GM12875 (cell line): Measurements from ENCODE around the gene CLTB.
A peak's percentile ranks its signal among the peaks of the same experiment; 100 is the strongest.

ENCODE experiments used
- H3K4me3 ChIP-seq: one replicate; pipeline ENCODE4 v1.5.1; 2011; ENCODE audit warnings: low read depth, low read length, control low read depth
- TF ChIP-seq, protein P1 (sequence below): IDR thresholded peaks from 2 replicates; pipeline ENCODE4 v1.5.1; 2011; ENCODE audit warnings: low read depth, mild to moderate bottlenecking, control low read depth, inconsistent platforms, low read length, moderate library complexity, borderline replicate concordance; ENCODE audit not compliant: insufficient read depth

The CLTB gene

DNA sequence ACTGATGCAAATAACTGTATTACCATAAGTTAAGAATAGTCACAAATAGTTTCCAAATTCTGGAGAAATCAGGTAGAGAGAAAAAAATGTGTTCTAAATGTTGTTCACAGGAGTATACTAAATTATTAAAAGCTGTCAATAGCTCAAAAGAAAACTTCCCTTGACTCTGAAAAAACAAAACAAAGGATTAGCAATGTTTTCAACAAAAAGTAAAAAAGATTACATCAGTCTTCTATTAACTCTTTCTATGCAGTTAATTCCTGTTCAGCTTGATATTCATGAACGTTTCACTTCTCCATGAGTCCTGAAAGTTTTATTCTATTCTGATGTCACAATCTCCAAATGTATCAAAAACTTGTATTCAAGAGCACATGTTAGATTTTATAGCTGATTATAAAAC, 9.5 kb upstream of the CLTB start:
- TF ChIP-seq, protein P1, sequence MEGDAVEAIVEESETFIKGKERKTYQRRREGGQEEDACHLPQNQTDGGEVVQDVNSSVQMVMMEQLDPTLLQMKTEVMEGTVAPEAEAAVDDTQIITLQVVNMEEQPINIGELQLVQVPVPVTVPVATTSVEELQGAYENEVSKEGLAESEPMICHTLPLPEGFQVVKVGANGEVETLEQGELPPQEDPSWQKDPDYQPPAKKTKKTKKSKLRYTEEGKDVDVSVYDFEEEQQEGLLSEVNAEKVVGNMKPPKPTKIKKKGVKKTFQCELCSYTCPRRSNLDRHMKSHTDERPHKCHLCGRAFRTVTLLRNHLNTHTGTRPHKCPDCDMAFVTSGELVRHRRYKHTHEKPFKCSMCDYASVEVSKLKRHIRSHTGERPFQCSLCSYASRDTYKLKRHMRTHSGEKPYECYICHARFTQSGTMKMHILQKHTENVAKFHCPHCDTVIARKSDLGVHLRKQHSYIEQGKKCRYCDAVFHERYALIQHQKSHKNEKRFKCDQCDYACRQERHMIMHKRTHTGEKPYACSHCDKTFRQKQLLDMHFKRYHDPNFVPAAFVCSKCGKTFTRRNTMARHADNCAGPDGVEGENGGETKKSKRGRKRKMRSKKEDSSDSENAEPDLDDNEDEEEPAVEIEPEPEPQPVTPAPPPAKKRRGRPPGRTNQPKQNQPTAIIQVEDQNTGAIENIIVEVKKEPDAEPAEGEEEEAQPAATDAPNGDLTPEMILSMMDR = no peak
- no peak overlapping the region for H3K4me3 ChIP-seq

DNA sequence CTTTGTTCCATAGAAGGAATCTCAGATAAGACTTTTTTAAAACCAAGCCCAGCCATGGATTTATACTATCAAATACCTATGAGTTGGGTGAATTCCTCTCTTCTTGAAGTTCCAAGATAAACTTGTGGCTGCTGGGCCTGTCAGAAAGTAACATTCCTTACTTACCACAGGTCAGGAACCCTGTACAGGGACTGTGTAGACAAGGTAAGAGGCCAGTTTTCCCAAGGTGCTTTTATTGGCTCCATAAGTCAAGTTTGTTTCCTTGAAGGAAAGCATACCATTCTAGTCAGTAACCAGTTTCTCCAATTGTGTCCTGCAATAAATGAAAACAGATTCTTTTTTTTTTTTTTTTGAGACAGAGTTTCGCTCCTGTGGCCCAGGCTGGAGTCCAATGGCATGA, 8.8 kb upstream of the CLTB start:
- TF ChIP-seq, protein P1 = no peak
- no peak overlapping the region for H3K4me3 ChIP-seq

DNA sequence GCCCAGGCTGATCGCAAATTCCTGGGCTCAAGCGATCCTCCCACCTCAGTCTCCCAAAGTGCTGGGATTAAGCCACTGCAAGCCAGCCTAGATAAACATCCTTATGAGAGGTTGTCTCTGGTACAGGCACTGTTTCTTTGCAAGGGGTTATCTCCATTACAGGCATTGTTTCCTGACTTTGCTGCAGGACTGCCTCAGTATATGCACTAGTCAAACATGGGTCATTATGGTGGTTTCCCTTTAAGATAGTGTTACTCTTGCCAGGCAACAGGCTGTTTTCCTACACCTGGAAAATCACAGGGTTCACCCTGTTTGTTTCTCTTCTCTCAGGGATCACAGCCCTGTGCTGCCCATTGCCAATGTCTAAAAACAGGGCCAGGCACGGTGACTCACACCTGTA, 7.8 kb upstream of the CLTB start:
- TF ChIP-seq, protein P1 = no peak

DNA sequence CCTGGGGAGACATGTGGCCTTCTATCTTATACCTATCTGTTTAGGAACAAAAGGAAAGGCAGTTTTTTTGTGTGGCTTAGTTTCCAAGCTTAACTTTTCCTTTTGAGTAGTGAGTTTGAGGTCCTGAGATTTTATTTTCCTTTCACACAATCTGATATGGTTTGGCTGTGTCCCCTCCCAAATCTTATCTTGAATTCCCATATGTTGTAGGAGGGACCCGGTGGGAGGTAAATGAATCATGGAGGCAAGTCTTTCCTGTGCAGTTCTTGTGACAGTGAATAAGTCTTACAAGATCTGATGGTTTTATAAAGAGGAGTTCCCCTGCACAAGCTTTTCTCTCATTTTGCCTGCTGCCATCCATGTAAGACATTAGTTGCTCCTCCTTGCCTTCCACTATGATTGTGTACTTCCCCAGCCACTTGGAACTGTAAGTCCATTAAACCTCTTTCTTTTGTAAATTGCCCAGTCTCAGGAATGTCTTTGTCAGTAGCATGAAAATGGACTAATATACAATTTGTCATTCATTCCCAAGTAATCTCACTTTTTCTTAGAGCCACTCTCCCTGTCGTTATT, 4.7 kb upstream of the CLTB start:
- TF ChIP-seq, protein P1 = no peak
- no peak overlapping the region for H3K4me3 ChIP-seq

More for the DNA sequence above, 7.8 kb upstream of the CLTB start:
- H3K4me3 ChIP-seq = no peak overlapping the region

DNA sequence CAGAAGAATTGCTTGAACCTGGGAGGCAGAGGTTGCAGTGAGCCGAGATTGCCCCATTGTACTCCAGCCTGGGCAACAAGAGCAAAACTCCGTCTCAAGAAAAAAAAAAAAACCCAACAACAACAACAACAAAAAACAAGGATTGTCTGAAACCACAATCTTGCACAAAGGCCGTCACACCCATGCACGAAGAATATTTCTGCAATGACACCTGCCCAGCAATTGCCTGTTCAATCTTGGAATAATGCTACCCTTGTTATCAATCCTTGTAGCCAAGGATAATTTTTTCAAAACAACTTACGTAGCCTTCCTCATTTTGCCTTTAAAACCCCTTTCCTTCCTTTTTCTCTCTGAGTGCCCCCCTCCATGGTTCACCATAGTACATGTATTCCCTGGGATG, 3.7 kb upstream of the CLTB start:
- TF ChIP-seq, protein P1 = no peak
- H3K4me3 ChIP-seq = no peak overlapping the region

DNA sequence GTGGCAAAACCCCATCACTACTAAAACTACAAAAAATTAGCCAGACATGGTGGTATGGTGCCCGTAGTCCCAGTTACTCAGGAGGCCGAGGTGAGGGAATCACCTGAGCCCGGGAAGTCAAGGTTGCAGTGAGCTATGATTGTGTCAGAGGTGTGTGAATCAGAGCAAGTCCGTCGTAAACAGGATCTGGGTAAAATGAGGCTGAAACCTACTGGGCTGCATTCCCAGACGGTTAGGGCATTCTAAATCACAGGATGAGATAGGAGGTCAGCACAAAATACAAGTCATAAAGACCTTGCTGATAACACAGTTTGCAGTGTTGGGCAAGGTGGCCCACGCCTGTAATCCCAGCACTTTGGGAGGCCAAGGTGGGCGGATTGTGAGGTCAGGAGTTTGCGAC, 1.9 kb upstream of the CLTB start:
- no peak overlapping the region for H3K4me3 ChIP-seq
- TF ChIP-seq, protein P1 = no peak

DNA sequence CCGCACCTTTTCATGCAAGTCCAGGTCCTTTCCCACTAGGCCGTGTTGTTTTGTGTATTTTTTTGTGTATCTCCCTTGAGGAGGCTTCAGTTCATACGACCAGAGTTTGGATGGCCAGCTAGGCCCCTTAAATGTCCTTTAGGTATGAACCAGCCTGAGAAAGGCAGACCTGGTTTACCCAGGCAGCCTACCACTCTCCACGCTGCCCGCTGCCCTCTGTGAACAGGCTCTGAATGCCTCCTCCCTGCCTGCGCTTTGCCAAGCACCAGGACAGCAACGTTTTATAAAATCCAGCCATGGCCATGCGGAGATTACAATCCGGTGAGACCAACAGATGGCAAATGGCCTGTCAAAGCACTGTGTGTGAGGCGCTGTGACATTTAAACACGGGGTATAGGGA, 626 bp upstream of the CLTB start:
- TF ChIP-seq, protein P1 = no peak
- peak overlapping the region; percentile 87 for H3K4me3 ChIP-seq
